ENCODE data around the gene COL25A1. TPM values are rescaled to one million over a fixed set of nuclear protein-coding genes. Genes with fewer than 3 reads are reported as not detected.

COL25A1 gene
- total RNA-seq, 6 donors from 2014 or later: 0.15 to 0.79 (median 0.27) TPM; not detected in 2

GRCh38 chr4:108867476-108867875 is 435.0 kb downstream of the COL25A1 start:
- H3K4me3 ChIP-seq: no peak overlapping the region
- no peaks in the 10 kb centered on the region for H3K27me3 ChIP-seq
- no peak overlapping the region for H3K27ac ChIP-seq
- DNase-seq: no peak
- no peaks in the 10 kb centered on the region for H3K36me3 ChIP-seq
- ATAC-seq (ENCODE audit: low FRiP score in 2 of 2): no peak
- H3K4me1 ChIP-seq: no peaks in the 10 kb centered on the region
- TF ChIP-seq EP300 (IDR thresholded peaks at IDR 0.05): no peak
- no peaks in the 10 kb centered on the region for H3K9me3 ChIP-seq

- Histone ChIP-seq H3K4me3 (no peak overlapping the region), H3K9me3 (no peaks in the 10 kb centered on the region), H3K27me3 (no peaks in the 10 kb centered on the region), H3K36me3 (no peaks in the 10 kb centered on the region), H3K4me1 (no peaks in the 10 kb centered on the region), H3K27ac (no peak overlapping the region)
- TF ChIP-seq CTCF (IDR thresholded peaks at IDR 0.05) (no peak), POLR2A (IDR thresholded peaks at IDR 0.05) (no peak), POLR2AphosphoS5 (IDR thresholded peaks at IDR 0.05) (no peak), EP300 (IDR thresholded peaks at IDR 0.05) (no peak)
- ATAC-seq (ENCODE audit: low FRiP score in 2 of 2): no peak
- 54 to 62% methylated on average over 2 of the region's 2 CpGs for WGBS, 2 donors
- DNase-seq: no peak
Observed at GRCh38 chr4:108861334-108861733, 441.1 kb downstream of the COL25A1 start.

GRCh38 chr4:108854786-108855185 is 447.7 kb downstream of the COL25A1 start:
- ATAC-seq (ENCODE audit: low FRiP score in 2 of 2) (no peak), DNase-seq (no peak)
- no peaks in the 10 kb centered on the region for H3K4me1 ChIP-seq
- TF ChIP-seq POLR2A (IDR thresholded peaks at IDR 0.05) (no peak), POLR2AphosphoS5 (IDR thresholded peaks at IDR 0.05) (no peak), CTCF (IDR thresholded peaks at IDR 0.05) (no peak), EP300 (IDR thresholded peaks at IDR 0.05) (no peak)
- no peak overlapping the region for H3K27ac ChIP-seq
- WGBS, 2 donors: 89 to 91% methylated on average over 1 of the region's 1 CpG
- H3K9me3 ChIP-seq: no peaks in the 10 kb centered on the region
- no peaks in the 10 kb centered on the region for H3K36me3 ChIP-seq
- H3K27me3 ChIP-seq: no peaks in the 10 kb centered on the region
- H3K4me3 ChIP-seq: no peak overlapping the region

GRCh38 chr4:108852691-108853090 is 449.8 kb downstream of the COL25A1 start:
- no peaks in the 10 kb centered on the region for H3K27me3 ChIP-seq
- no peak overlapping the region for H3K4me3 ChIP-seq
- DNase-seq (no peak), ATAC-seq (ENCODE audit: low FRiP score in 2 of 2) (no peak)
- no peaks in the 10 kb centered on the region for H3K4me1 ChIP-seq
- no peaks in the 10 kb centered on the region for H3K36me3 ChIP-seq
- no peak overlapping the region for H3K27ac ChIP-seq
- TF ChIP-seq CTCF (IDR thresholded peaks at IDR 0.05): no peak
- no peak for TF ChIP-seq POLR2AphosphoS5 (IDR thresholded peaks at IDR 0.05)
- no peak for TF ChIP-seq POLR2A (IDR thresholded peaks at IDR 0.05)
- no peak for TF ChIP-seq EP300 (IDR thresholded peaks at IDR 0.05)
- WGBS, 2 donors: 44 to 60% methylated on average over 1 of the region's 1 CpG
- H3K9me3 ChIP-seq: no peaks in the 10 kb centered on the region

- DNase-seq (no peak), ATAC-seq (ENCODE audit: low FRiP score in 2 of 2) (no peak)
- Histone ChIP-seq H3K27me3 (no peaks in the 10 kb centered on the region), H3K4me3 (no peak overlapping the region), H3K4me1 (no peaks in the 10 kb centered on the region), H3K27ac (no peak overlapping the region), H3K9me3 (no peaks in the 10 kb centered on the region), H3K36me3 (no peaks in the 10 kb centered on the region)
- WGBS, 2 donors: 81 to 85% methylated on average over 2 of the region's 2 CpGs
- no peak for TF ChIP-seq CTCF (IDR thresholded peaks at IDR 0.05)
- TF ChIP-seq EP300 (IDR thresholded peaks at IDR 0.05): no peak
- no peak for TF ChIP-seq POLR2AphosphoS5 (IDR thresholded peaks at IDR 0.05)
- no peak for TF ChIP-seq POLR2A (IDR thresholded peaks at IDR 0.05)
Observed at GRCh38 chr4:108851366-108851765, 451.1 kb downstream of the COL25A1 start.

Data from upper lobe of left lung (tissue), 6 donors.